NCI-H1694 (cell line): ENCODE measurements around the gene SLC25A21.
A peak's percentile ranks its signal among the peaks of the same experiment; 100 is the strongest.

Experiments
- DNase-seq: peaks from one replicate; lab custom pipeline; 2025; lab: John Stamatoyannopoulos, UW

Gene SLC25A21

DNA sequence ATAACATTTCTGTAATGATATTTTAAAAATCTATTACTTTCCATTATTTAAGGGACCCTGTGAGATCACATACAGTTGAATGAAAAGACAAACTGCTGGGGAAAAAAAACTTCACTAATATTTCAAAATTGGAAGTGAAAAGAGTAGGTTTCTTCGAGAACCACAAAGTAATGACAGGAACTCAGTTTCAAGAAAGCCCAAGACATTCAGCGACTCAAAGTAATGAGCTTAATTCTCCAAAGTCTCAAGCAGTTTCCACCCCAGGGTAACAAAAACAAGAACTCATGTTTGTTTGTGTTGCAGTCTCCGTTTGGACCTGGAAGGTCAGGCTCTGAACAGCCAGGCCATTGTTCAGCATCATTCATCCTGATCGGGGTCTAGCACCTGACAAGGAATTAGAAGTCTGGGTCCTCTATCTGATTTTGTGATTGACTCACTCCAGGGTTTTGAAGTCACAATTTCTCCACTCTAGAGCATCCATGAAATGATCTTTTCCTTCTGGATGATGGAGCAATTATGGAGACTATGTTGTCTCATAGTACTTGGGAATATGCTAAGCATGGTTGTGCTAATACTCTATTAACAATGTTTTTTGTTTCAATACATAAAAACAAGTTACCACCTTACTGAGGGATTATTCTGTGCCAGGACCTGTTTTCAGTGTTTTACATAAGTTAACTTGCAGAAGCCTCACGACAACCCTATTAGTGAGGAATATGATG lies 126.9 kb downstream of the SLC25A21 start:
- no peak for DNase-seq

DNA sequence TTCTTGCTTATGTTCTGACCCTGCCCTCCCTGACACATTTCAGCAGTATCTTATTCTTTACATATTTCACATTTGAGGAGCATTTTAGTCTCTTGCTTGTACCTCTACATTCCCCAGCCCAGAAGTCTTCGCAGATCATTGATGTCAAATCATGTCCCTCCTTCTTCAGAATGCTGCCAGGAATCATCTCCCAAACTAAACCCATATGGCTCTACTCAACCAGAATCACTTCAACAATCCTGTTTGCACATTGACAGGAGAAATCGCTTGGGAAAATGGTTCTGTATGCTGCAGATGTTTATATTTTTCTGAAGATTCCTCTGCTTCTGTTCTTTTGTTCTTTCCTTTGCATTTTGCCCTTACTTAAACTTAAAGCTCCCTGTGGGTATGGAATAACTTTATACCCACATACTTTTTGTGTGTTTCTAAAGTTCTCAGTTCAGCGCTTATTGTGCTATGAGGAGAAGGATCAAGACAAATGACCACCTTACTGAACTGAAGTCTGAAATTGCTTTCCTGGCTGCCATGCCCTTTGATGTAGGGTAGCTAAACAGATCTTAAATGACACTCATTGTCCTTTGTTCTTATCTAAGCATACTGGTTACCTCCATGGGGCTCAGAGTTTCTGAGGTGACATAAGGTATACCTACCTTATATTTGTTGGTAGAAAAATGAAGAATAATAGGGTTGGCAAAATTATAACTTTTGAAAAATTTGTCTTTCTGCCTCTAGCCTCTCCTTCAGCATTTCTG lies 134.6 kb downstream of the SLC25A21 start:
- peak; percentile 9 for DNase-seq

DNA sequence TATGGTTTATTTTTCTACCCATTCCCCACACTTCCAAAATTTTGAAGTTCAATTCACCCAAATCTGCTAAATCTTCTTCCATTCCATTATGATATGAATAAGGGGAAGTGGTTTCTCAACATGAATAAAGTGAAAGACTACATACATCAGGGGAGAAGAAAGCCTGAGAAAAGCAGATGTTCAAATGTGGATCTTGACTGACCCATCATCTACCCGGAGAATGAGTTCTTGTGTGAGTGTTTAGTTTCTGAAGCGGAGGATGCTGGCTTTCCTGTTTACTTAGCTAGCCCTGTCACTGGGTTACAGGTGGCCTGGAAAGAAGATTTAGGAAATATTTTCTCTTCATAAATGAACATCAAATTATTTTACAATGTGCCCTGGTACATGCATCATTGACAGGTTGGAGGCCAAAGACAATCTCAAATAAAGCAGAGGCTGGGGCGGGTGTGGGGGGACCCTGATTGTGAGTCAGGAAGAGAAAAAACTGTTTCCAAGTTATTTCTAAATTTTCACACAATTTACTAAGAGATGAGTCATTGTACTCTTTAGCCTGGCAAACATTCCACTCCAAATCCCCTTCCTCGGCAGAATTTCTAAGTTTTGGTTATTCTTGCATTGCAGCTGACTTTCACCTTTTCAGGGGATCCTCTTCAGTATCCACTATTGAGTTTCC lies 135.6 kb downstream of the SLC25A21 start:
- no peak for DNase-seq

DNA sequence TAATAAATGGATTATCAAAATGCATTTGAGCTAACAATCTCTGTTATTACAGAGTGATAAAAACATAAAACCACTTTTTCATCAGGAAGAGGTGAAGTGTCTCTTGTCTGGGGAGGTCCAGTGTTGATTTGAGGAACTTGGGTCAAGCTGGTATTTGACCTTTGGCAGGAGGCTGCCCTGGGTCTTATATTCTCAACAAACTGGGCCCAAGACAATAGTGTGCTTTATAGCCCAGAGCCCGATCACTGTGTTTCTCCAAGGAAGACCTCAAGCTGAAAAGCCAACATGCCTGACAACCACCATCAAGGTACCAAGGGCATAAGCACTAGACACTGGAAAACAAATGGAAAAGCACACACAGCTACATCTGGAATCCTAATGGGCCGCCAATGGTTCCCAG lies 137.0 kb downstream of the SLC25A21 start:
- no peak for DNase-seq

DNA sequence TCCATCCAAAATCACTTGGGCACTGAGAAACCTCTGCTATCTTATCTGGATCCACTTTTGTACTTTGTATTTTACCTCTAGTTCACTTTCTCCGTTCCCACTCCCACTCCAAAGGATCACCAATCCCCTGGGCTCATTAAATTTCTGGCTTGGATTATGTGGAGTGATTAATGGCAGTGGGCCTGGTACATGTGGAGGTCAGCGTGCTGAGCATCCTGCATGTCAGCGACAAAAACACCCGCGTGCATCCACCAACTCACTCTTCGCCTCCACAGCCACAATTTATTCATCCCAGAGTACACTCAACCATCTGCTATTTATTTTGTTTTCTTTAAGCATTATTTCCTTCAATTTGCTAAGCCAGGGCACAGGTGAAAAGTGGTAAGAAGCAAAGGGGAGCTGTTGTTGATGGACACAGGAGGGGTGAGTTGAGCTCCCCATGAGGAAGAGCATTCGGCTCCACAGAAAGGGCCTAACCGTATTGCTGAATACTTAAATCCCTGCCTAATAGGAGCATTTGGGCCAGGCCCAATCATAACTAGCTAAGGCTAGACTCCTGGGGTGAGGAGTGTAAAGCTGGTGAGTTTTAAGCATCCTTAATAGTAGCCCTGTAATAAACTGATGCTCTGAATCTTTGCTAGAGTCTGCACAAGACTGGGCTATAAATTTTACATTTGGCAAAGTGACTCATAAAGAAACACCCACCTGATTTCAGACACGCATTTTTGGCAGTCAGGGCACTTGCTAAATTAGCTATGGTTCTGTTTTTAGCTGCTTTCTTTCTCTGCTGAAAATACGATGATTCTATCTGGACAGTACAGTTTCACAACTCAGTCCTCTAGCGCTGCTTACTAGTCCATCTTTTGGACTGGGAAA lies 137.8 kb downstream of the SLC25A21 start:
- DNase-seq = no peak

DNA sequence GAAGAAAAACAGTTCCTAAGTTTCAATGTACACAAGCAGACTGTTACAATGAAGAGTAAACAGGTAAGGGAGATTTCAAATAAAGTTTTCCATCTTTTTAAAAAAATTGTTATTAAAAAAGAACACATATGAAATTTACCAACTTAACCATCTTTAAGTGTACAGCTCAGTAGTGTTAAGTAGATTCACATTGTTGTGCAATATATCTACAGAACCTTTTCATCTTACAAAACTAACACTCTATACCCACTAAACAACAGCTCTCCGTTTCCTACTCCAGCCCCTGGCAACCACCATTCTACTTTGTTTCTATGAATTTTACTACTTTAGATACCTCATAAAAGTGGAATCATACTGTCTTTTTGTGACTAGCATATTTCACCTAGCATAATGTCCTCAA lies 139.5 kb downstream of the SLC25A21 start:
- no peak for DNase-seq

DNA sequence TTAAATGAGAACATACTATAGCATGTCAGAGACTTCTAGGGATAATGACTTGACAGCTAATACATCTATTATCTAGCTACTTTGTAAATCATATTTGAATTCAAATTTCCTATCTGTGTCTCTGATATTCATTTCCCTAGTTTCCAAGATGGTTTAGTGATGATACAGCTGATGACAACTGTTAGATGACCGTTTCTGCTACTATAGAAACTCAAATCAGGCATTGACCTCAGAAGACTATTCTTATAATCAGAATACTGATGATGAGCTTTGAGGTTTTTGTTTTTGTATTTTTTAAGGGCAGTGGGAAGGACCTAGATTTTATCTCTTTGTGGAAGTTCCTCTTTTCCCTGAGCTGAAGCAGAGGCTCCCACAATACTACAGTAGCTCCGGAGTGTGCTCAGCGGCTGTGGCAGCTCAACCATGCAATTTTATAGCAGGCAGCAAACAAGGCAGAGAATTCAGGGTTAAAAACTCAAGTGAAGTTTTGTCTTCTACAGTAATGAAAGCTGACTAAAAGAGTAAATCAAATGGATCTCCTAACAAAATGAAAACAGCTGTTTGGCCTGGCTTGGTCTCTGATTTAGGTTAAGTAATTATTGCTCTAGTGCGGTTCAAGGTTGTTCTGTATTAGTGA lies 145.1 kb downstream of the SLC25A21 start:
- no peak for DNase-seq

DNA sequence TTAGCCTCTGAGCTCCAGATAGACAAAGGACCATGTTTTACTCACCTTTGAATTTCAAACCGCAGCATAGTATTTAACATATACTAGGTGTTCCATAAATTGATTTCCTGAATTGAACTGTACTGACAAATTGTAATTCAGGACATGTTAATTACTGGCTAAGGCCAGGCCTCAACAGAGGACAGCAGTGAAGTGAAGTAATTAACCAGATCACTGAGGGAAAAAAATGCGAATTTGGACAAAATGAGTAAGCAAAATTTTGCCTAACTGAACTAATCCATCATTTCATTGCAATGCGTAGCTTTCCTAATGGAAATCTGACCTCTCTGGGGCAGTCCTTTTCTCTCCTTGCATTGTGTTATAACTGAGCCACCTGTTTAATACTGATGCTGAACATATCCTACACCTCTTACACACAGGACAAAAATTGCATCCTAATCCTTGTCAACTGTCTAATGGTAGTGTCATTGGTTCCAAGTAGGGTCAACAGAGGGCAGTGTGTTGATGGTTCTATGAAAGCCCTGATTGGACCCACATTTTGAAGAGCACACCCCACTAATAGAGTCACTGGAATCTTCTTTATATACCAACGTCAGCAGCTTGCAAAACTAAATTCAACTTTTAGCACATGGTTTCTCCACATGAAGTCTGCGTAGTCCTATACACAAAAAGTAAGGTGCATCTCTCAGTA lies 148.4 kb downstream of the SLC25A21 start:
- no peak for DNase-seq

DNA sequence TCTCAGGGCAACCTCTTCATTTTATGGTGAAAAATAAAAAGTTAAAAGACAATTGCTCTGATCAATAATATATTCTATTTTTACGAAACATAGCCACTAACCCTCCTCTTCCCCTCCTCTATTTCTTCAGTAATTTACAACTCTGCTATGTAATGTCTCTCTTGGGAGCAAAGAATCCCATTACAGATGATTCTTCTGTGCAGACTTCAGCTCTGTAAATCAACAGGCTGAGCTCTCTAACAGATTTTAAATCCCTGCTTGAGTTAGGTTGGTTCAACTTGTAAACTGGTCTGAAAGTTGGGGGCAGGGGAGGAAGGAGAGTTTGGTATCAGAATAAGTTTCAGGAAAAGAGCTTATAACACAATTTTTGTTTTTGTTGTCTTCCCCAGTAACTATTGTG lies 151.0 kb downstream of the SLC25A21 start:
- no peak for DNase-seq

DNA sequence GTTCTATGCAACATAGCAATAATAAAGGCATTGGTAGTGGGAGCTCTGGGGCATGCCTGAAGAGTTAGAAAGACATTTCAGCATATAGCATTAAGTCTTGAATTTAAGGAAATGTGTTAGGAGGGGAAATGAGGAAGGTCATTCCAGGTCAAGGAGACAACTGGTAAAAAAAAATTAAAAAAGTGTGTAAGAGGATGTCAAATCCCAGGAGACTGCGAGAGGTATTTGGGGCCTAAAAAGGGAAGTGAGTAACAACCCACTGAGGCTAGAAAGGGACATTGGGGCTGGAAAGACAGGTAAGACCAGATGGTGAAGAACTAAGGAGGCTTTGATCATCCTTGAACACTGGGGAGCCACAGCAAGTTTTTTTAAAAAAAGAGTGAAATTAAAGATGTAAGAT lies 152.9 kb downstream of the SLC25A21 start:
- no peak for DNase-seq

DNA sequence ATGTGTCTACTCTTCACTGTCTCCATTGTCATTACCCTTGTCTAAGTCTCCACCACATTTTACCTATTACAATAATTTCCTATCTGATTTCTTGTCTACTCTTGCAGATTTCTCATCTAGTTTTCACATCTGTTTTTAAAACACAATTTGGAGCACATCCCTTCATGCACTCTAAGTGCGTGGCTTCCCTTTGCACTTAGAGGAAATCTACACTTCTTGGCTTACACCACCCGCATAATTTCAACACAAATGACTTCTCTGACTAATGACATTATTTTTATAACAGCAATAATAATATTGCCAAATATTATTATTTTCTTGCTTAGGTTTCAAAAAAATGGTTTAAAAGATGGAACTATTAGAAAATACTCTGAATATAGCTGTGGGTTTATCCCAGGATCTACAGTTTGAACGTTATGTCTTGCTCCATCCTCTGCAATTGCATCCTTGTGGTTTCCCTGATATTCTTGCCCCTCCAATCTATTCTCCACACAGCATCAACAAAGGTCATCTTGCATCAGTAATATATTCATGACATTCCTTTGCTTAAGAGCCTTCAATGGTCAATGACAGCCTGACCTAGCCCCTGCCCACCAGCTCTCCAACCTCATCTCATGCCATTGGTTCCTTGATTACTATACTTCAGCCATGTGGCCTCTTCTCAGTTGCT lies 153.7 kb downstream of the SLC25A21 start:
- DNase-seq = no peak

DNA sequence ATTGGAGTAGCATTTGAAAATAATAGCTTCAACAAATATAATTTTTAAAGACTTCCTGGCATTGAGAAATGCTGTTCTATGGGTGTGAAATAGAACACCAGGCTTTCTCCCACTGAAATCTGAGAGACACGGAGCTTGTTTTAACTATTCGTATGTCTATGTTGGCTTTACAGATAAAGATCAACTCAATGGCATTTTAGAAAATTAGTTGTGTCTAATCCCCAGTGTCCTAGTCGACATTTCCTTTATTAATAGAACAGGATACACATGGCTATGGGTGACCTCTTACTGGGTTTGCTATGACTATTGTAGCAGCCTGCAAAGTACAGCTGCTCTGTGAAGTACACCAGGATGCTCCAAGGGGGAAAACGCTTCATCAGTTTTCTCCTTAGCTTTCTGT lies 159.3 kb downstream of the SLC25A21 start:
- DNase-seq = no peak

DNA sequence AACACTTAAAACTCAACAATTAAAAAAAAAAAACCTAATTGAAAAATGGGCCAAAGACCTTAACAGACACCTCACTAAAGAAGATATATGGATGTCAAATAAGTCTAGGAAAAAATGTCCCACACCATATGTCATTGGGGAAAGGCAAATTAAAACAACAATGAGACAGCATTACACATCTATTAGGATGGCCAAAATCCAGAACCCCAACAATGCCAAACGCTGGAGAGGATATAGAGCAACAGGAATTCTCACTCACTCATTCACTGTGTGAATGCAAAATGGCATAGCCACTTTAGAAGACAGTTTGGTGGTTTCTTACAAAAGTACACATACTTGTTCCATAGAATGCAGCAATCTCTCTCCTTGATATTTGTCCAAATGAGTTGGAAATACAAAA lies 173.7 kb downstream of the SLC25A21 start:
- no peak for DNase-seq

DNA sequence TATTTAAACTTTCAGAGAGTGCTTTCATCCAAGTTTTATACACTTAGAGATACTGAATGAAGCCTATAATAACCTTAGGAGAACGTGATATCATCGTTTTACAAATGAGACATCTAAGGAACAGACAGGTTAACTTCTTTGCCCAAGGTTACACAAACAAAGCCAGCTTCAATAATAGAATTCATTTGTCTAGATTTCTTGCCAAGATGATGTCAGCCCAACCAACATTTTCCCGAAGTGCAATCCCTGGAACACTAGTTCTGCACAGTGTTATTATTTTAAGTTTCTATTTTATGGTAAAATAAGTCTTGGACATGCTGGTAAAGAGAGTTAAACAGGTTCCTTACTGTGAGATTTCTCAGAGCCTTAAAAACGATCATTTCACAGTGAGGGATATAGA lies 174.6 kb downstream of the SLC25A21 start:
- no peak for DNase-seq

DNA sequence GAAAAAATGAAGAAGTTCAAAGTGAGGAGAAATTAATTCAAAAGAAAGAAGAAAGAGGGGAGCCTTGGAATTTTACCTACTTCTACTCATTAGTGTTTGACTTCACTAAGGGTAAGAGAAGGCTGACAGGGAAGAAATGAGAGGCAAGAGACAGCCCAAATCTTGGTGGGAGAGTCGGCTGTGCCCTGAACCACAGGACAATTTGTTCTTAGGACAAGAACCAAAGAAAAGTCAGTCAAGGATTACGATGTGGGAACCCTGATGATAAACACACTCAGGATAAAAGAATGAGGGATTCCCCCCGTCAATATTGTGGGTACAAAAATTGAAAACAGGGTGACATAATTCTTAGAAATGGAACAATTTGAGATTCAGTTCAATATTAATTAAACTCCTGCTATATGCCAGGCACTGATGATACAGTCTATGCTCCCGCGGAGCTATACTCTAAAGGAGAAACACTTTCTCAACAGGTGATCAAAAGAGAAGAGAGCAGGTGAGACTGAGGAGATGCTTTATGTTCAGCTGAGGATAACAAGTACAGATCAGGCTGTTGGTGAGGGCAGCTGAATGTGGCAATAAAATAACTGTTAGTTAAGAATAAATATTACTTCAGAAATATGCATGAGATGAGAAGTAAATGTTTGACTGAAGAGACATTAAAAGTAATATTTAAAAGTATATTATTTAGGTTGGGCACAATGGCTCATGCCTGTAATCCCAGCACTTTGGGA lies 175.4 kb downstream of the SLC25A21 start:
- no peak for DNase-seq

DNA sequence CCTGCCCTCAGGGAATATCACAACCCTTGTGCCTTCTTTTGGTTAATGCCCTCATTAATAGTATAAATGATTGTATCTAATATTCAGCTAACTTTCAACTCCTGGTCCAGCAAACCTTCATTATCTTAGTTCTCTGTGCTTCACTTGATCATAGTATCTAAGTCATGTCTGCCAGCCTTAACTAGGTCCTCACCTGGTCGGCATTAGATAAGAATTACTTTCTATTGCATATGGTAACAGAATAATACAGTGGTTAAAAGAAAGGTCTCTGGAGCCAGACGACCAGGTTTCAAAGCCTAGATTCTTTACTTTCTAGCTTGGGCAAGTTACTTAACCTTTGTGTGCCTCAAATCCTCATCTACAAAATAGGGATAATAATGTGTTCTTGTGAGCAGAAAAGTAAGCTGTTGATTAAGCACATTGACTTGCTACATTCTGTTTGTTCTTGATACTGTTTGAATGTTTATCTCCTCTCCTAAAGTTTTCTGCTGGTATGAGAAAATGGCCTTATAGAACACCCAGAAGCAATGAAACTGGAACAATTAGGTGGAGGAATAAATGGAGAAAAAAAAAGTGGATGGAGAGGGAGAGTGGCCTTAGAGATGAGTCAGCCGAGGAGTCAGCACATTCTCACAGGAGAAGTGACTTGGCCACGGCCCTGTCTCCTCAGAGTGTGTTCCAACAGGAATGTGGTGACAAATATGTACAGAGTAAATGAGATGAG lies 176.1 kb downstream of the SLC25A21 start:
- no peak for DNase-seq

DNA sequence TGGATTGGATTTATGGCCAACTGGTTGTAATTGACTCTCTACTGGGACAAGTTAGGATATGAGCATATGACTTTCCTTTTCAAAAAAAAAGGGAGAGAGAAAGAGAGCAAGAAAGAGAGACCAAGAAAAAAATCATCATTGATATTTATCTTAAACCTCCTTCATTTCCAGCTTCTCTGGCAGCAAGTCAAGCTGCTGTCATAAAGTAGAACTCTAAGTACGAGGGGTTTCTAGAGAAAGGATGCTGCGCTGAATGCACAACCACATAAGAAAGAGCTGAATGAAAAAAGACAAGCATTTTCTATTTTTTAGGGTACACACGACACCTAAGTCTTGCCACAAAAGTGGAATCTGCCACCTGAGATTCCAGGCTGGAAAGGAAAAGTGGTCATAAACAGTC lies 182.6 kb downstream of the SLC25A21 start:
- no peak for DNase-seq

DNA sequence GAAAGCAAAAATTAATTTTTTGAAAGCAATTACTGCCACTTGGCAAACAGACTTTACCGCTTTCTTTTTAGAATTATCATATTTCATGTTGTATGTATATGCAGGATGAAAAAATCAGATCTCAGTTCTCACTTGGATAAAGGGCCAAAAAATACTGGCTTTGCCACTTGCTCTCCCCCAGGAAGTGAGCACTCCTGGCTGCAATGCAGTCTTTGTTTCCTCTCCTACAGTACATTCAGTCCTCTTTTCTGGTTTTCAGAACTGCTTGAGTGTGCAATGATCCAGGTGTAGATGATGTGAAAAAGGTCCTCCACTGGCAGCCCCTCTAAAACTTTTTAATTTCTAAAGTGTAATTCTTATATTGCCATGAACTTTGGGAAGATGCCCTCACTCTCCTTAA lies 183.4 kb downstream of the SLC25A21 start:
- no peak for DNase-seq

DNA sequence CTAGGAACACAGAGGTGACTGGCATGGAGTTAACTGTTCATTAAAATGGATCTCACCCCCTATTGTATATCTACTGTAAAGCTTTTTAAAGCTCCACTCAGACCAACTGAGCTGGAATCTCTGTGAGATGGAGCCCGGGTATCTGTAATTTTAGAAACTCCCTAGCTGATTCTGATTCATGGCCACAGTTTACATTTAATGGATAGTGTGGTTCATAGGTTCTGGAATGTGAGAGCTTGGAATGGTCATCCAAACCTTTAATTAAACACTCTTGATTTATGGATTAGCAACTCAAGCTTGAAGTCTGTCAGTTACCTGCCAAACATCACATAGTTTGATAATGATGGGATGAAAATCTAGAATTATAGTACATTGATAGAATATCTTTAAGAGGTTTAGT lies 183.8 kb downstream of the SLC25A21 start:
- DNase-seq = no peak
